ENCODE data around the gene PRRT1B.
"Not testable (repeated sequence)": the region's sequence is repeated elsewhere in the genome, so short reads cannot be mapped to it uniquely, and the experiment has no call there.

The PRRT1B gene

DNA sequence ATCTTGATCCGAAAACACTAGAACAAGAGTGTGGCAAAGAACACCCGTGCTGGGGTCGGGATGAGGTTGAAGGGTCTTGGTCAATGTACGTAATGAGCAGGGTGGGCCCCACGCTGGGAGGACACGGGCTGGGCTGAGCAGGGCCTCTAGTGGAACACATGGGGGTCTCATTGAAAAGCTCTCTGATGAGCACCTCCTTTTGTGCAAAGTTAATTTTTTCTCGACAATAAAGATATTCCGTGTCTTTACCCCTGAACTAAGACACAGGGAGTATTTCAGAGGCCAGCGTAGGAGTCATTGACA, 22.3 kb upstream of the PRRT1B start:
- FAIRE-seq: no peak

DNA sequence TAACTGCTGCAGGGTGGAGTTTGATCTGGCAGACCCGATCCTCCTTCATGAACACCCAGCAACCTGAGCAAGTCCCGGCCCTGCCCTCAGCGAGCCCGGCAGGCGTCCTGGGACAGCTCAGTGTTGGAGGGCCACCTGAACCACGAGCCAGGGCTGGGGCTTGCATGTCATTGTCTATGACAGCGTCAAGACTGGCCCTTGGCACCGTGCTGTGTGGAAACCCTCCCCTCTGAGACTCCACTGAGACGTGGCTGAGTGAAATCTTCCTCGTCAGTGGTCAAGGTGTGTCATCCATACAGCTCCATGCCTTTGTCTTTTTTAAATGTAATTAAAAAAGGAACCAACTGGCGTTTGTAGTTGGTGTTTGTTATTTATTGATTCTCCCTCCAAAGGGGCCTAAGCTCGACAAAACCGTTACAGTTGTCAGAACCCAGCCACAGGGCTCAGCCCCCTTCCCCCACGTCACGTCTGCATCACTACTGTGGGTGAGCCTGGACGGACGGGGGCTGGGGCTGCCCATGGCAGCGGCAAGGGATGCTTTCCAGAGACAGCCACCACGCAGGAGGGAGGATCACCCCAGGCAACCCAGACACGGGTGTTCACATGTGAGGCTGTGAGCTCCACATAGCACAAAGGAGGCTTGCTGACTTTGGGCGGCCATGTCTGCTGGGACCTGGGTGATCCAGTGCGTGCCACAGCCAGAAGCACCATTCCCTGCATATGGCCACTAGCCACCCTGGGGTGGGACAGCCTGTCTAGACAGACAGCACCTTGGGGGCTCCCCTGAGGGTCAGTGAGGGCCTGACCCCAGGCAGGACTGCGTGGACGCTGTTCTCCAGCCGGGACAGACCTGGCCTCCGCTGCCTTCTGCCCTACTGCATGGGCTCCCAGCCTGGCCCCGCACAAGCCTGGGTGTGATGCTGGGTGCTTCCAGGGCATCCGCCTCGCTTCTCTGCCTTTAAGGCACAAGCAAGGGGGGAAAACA, 21.6 kb upstream of the PRRT1B start:
- FAIRE-seq: no peak

DNA sequence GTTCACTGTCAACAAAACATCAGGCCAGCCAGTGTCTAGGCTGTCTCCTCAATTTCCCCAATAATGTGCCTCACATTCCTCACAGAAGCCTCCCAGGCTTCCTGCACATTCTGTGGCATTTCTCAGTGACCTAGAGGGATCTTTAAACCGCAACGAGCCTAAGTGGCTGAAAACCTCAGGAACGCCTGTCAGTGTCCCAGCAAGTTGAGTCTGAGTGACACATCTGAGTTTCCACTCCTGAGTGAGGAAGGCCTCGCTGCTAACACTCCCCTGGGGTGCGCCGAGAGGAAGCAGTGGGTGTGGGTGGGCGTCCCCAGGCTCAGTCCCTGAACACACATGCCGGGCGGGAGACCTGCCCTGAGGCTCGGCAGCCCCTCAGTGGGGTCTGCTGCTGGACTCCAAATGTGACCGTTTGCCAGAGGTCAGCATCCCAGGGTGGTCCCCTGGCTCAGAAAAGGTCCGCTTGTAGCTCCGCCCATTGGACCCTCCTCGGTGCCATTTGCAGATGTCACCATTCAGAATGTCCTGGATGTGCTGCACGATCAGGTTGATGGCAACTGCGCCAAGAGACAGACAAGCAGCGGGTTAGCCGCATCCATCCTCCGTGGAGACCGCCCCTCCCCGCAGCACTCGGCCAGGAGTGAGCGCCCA, 20.5 kb upstream of the PRRT1B start:
- no peak for FAIRE-seq

DNA sequence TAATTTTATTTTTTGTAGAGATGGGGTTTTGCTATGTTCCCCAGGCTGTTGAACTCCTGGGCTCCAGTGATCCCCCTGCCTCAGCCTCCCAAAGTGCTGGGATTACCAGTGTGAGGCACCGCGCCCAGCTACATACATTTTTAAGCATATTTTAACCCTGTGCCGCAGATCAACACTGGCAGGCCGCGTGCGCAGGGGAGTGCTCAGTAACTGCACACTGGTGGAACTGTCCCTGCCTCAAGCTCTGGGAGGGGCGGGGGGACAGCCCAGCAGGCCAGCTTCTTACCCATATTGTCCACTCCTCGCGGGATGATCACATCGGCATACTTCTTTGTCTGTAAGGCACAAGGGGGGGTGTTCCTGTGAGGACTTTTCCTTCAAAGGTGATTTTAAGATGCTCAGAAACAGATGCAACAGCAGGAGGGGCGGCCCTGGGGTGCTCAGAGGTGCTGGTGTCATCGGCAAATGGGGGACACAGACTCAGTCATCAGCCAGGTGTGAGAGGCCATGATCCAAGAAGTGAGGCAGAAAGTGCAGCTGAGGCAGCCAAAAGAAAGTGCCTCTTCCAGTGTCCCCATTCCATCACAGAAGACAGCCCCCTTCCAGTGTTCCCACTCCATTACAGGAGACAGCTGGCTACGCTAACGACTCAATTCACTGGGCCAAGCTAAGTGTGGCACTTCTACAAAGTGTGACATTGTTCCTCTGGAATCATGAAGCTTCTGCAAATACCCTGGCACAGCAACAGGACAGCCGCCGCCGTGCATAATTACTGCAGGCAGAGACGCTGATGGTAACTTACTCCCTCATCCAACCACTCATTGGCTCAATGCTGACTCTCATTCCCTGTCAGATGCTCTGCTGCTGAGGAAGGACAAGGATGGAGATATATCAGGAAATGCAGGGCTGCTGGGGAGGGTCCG, 19.4 kb upstream of the PRRT1B start:
- FAIRE-seq: no peak

DNA sequence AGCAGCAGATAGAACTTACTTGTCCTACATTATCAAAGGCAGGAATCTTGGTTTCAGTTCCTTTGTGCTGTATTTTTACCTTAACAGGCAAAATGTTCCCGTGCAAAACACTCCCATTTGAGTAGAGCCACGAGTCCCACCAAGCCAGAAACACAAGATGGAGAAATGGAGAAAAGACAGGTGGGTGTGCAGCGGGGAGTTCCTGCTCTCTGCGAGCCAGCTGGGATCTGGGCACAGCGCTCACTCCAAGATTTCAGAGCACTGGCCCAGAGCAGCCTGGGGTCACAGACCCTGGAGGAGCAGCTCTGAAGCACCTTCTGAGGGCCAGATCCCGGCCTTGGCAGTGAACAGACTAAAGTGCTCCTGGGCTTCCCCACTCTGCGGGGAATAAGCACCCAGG, 17.1 kb upstream of the PRRT1B start:
- no peak for FAIRE-seq

DNA sequence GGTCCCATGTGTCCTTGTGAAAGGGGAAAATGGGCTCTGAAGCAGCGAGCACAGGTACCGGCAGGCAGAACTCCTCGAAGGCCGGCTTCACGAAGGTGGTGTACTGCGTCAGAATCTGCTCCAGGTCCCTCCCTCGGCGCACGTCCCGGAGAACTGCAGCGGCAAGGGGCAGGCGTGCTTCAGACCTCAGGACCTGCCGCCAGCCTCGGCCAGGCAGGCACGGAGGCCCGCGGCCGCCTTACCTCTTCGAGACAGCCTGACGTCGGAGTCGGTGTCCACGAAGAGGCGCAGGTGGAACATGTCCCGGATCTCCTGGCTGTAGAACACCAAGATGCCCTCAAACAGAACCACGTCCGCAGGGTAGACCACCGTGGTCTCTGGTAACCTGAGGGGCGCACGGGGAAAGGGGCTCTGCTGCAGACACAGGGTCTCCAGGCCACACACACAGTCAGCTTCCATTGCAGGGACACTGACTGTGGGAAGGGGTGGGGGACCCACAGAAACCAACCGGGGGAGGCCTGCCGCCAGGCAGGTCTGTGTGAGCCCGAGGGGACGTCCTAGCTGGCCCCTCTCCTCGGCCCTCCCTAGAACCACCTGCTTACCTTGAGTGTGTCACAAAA, 16.3 kb upstream of the PRRT1B start:
- FAIRE-seq: no peak

DNA sequence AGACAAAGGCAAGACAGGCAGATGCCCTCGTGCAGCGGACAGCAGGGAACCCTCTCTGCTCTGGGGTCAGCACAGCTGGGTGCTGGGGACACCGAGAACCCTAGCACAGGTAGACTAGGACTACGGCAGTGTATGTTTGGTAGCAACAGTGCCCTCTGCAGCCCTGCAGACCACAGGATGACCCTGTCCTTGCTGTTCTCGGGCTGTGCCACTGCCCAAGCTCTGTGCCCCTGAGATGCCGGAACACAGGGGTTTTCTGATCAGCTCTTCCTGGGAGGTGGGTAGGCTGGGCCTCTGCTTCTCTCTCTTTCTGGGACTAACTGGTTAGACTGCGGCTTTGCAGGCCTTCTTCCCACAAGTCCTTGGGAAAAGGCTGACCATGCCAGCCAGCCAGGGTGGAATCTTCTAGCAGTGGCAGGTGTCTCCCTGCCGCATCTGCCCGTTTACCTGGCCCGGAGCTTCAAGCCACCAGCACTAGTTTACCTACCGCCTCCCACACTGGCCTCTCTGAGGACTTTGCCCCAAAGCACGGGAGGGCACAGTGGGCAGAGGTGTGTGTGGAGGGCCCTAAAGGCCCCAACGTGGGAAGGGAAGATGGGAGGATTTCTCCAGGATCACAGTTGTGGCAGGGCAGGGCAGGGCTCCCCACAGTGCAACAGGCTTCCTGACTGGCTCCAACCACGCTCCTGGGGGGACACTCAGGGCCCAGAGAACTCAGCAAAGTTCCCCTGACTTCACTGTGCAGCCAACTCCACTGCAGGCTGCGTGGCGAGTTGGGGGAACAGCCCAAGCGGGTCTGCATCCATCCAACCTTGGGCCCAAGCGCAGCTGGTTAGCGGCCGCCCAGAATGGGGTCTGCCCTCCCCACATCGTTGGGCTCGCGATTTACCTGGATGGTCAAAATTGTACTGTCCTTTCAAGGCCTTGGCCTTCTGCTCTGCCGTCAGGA, 15.5 kb upstream of the PRRT1B start:
- FAIRE-seq: no peak

DNA sequence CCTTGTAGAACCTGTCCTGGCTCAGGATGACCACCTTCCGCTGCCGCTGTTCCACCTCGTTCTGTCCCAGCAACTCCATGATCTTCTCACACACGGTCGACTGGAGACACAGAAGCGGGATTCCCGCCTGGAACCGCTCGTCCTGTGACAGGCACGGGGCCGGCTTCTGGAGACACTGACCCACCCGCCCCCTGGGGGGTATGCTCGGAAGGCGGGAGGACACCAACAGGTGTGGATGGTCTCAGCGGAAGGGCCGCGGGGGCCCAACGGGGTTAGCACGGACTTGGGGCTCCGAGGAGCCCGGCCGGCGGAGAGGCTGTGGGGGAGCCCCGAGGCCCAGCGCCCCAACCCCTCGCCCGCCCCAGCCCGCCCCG, 14.8 kb upstream of the PRRT1B start:
- FAIRE-seq: no peak

DNA sequence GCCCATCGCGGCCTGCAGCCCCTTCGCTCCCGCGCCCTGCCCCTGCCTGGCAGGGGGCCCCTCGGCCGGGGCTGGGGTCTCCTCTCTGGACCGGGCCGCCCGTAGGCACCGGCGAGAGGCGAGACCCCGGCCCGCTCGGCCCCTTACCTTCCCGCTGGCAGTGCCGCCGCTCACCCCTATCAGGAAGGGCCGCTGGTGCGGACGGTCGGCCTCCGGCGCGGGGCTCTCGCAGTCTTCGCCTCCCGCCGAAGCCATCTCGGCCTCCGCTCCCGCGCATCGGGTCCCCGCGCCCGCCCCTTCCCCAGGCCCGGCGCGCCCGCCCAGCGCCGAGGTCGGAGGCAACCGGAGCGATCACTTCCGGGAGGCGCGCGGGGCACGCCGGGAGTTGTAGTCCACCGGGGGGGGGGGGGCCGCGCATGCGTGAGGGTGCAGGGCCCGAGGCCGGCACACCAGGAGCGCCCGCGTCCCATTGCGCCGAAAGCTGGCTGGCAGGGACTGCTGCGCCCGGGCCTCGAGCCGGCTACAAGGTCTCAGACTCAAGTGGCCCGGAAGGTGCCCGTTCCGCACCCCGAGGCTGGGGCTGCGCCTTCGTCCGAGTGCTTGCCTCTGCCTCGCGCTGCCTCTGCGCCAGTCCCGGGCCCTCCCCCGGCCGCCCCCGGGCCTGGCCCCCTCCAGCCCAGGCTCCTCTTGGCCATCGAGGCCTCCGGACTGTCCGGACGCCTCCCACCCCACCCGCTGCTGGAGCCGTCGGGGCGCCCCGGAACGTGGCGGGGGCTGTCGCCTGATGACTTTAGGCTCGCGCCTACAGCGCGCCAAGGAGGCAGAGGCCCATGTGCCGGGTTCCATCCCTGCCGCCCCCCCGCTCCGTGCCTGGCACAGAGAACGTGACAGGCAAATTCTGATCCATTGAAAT, 14.1 kb upstream of the PRRT1B start, which contains the start of gene UCK1:
Gene UCK1, minus strand, starts transcription at position 344 of the 913 bp plus-strand sequence. Its CDS starts 89 bp downstream, at position 255.
- FAIRE-seq: no peak

DNA sequence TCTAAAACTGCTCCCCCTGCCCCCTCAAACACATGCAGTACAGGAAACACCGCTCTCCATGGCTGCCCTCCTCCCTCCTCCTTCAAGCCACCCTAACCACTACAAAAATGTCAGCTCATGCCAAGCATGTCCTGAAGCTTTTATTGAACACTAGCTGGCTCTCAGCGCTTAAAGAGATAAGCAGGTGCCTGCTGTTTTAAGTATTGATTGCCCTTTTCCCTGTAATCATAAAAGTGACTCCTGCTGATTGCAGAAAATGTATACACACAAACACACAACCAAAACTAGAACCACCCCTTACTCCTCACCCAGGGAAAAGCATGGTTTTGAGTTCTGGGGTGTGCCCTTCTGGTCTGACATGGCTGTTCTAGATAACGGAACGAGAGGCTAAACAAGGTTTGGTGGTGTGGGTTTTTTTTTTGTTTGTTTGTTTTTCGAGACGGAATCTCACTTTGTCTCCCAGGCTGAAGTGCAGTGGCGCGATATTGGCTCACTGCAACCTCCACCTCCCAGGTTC, 10.5 kb upstream of the PRRT1B start:
- no peak for FAIRE-seq

DNA sequence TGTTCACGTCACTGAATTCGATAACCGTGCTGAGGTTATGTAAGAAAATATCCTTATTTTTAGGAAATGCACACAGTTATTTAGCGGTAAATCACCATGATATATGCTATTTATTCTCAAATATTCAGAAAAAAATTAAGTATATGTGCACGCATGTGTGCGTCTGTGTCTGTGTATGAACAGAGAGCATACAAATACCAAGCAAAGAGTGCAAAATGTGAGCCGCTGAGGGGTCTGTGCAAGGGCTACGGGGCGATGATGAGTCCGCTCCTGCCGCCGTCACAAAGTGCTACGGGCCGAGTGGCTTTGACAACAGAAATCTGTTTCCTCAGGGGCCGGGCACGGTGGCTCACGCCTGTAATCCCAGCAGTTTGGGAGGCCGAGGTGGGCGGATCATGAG, 7.4 kb upstream of the PRRT1B start:
- no peak for FAIRE-seq

DNA sequence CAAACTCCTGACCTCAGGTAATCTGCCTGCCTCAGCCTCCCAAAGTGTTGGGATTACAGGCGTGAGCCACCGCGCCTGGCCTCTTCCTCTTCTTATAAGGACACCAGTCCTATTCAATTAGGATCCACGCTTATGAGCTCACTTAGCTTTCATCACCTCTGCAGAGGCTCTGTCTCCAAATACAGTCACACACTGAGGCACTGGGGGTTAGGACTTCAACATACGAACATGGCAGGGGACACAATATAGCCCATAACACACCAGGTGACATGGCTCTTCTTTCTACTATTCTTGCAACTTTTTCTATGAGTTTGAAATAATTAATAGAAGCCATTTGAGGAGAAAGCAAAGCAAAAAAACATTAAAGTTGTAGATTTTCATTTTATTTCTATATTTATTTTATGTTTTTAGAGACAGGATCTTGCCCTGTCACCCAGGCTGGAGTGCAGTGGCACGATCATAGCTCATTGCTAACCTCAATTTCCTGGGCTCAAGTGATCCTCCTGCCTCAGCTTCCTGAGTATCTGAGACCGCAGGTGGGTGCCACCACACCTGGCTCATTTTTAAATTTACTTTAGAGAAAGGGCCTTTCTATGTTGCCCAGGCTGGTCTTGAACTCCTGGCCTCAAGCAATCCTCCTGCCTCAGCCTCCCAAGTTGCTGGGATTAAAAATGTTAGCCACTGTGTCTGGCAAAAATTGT, 6.0 kb upstream of the PRRT1B start:
- FAIRE-seq: no peak

DNA sequence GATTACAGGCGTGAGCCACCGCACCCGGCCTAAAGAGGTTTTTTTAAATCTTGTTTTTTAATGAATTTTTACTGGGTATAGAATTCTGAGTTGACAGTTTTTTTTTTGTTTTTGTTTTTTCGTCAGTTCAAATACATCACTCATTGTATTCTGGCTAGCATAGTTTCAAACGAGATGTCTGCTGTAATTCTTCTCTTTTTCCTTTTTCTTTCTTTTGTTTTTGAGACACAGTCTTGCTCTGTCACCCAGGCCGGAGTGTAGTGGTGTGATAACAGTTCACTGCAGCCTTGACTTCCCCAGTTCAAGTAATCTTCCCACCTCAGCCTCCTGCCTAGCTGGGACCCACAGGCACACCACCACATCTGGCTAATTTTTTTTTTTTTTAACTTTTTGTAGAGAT, 2.2 kb upstream of the PRRT1B start:
- FAIRE-seq: no peak

DNA sequence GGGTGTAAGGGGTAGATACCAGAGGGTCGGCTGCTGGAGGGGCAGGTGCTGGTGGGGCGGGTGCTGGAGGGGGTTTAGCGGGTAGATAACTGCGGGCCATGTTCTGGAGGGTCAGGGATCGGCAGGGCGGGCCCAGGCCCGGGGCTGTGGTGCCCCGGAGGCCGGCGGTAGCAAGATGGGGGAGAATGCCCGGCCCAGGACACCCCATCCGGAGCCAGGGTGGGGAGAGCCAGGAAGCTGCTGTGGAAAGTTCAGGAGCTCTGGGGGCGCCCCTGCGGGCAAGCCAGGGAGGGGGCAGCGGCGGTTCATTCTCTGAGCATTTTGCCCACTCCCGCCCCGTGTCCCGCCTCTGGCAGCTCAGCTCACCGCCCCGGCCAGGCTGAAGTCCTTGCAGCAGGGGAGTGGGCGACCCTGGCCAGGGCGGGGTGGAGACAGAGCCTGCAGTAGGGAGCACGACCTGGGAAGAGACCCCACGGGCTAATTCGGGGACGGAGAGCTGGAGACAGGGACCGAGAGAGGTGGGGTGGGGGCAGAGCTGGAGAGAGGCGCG, 538 bp downstream of the PRRT1B start:
- no peak for FAIRE-seq

DNA sequence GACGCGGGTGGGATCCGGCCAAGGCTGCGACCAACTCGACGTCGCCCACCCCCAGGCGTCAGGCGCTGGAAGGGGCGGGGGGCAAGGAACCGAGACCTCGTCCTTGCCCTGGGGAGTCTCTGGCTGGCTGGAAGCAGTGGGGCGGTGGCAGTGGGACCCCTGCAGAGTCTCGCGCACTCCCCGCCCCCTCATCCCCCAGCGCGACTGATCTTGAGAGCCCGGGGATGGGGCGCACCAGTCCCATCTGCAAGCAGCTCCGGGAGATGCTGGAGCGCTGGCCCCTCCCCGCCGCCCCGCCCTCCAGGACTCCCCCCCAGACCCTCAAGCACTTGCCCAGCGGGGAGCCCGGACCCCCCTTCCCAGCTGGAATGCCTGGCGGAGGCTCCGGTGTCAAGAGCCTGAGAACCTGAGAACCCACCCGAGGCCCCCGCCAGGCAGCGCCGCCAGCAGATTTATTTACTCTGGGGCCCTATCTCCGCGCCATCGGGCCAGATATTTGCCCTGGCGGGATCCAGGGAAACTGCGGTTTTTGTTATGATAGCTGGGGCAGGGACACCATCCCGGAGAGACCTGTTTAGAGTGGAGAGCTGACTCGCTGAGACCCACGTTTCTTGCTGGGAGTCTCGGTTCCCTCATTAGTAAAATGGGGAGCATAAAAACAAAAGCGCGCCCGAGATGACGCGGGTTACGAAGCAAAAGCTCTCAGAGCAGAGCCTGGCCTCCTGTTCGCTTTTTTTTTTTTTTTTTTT, 1.2 kb downstream of the PRRT1B start:
- FAIRE-seq: no peak

DNA sequence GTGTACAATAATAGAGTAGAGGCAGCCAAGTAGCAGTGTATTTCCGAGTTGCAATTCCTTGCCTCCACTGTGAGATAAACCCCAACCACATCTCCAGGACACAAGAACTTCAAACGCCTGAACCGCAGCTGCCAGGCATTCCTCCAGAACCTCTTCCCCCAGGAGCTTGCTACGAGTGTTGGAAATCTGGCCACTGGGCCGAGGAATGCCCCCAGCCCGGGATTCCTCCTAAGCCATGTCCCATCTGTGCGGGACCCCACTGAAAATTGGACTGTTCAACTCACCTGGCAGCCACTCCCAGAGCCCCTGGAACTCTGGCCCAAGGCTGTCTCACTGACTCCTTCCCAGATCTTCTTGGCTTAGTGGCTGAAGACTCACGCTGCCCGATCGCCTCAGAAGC, 3.9 kb downstream of the PRRT1B start:
- FAIRE-seq: not testable (repeated sequence)

DNA sequence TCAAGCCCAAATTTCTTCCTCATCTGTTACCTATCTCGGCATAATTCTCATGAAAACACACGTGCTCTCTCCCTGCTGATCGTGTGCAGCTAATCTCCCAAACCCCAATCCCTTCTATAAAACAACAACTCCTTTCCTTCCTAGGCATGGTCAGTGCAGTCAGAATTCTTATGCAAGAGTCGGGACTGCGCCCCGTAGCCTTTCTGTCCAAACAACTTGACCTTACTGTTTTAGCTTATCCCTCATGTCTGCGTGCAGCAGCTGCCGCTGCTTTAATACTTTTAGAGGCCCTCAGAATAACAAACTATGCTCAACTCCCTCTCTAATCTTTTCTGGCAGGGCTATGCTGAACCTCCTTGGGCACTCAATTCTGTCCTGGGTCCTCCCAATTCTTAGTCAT, 5.1 kb downstream of the PRRT1B start:
- FAIRE-seq: not testable (repeated sequence)

DNA sequence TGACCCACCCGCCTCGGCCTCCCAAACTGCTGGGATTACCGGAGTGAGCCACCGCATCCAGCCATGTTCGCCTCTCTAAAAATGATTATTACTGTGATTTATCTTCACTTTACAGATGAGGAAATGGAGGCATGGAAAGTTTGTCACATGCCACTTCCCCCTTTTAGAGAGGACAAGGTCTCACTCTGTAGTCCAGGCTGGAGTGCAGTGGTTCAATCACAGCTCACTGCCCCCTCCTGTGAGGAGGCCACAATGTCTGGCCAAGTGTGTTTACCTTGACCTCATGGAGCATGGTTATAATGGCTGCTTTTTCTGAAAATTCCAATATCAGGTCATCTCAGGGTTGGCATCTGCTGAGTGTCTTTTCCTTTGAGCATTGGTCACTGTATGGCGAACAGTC, 6.7 kb downstream of the PRRT1B start:
- no peak for FAIRE-seq

Data from G401.6 (cell line).